ENCODE results near the gene ANKRD11.

ANKRD11 gene

DNA sequence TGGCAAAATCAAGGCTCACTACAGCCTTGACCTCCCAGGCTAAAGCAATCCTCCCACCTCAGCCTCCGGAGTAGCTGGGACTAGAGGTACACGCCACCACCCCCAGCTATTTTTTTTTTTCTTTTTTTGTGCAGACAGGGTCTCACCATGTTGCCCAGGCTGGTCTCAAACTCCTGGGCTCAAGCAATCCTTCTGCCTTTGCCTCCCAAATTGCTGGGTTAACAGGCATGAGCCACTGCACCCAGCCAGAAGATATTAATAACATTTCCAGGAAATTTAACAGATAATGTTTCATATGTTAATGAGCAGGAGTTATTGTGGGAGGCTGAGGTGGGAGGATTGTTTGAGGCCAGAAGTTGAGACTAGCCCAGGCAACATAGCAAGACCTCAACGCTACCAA lies 9.4 kb upstream of the ANKRD11 start:
- no peak for DNase-seq (ENCODE audit: low read depth)
- TF ChIP-seq, protein P1, sequence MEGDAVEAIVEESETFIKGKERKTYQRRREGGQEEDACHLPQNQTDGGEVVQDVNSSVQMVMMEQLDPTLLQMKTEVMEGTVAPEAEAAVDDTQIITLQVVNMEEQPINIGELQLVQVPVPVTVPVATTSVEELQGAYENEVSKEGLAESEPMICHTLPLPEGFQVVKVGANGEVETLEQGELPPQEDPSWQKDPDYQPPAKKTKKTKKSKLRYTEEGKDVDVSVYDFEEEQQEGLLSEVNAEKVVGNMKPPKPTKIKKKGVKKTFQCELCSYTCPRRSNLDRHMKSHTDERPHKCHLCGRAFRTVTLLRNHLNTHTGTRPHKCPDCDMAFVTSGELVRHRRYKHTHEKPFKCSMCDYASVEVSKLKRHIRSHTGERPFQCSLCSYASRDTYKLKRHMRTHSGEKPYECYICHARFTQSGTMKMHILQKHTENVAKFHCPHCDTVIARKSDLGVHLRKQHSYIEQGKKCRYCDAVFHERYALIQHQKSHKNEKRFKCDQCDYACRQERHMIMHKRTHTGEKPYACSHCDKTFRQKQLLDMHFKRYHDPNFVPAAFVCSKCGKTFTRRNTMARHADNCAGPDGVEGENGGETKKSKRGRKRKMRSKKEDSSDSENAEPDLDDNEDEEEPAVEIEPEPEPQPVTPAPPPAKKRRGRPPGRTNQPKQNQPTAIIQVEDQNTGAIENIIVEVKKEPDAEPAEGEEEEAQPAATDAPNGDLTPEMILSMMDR (conservative IDR thresholded peaks at IDR 0.05; ENCODE audit: low read depth, low read length) = no peak
- no peak overlapping the region for H3K4me3 ChIP-seq (ENCODE audit: low read depth, low read length)

DNA sequence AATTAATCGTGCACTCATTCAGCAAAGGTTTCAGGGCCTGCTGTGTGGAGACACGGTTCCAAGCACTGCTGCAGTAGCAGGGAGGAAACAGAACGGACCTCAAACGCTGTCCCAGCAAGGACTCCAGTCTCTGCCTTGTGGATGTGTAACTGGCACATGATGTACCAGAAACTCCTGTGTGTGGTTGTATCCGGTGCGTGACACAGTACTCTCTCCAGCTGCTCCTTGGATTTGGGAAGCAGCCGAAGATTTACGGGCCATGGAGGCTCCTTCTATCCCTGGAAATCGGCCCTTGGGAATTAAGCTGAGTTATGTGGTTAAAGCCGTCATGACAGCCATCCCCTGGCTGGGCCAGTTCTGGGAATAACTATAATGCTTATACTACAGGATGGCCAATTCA lies 8.5 kb upstream of the ANKRD11 start:
- H3K4me3 ChIP-seq (ENCODE audit: low read depth, low read length) = no peak overlapping the region
- TF ChIP-seq, protein P1 (conservative IDR thresholded peaks at IDR 0.05; ENCODE audit: low read depth, low read length) = no peak
- no peak for DNase-seq (ENCODE audit: low read depth)

DNA sequence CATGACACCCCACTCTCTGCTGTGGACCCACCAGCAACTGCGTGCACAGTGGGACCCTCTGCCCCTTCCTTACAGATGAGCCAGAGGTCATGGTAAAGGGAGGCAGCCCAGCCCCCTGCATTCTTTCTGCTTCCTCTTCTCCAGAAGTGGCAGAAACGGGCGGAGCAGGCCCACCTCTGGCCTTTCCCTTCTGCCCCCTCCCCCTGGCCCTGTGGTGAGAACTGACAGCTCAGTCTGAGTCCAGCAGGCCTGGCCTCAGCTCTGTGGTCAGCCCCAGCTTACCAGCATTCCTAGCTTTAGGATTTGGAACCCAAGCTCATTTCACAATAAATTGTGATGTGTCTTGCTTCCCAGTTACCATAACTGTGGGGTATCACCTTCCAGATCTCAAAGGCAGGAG lies 4.8 kb upstream of the ANKRD11 start:
- peak; percentile 75 for DNase-seq (ENCODE audit: low read depth)
- TF ChIP-seq, protein P1 (conservative IDR thresholded peaks at IDR 0.05; ENCODE audit: low read depth, low read length) = peak; percentile 14
- no peak overlapping the region for H3K4me3 ChIP-seq (ENCODE audit: low read depth, low read length)

DNA sequence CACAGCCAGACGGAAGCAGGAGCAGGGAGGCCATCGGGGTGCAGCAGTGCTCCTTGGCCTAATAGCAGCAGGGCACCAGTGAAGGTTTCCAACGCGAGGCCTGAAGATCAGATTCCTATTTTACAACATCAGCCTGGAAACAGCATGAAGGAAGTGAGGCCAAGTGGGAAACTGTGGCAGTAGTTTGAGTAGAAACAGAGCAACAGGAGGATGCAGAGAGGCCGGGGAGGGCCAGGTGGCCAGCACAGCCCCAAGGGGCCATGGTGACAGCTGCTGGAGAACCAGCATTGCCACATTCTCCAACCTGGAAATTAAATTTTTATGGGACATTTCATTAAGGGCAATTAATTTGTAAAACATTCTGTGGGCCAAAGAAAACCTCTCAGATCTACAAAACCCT lies 3.4 kb upstream of the ANKRD11 start:
- DNase-seq (ENCODE audit: low read depth) = no peak
- TF ChIP-seq, protein P1 (conservative IDR thresholded peaks at IDR 0.05; ENCODE audit: low read depth, low read length) = no peak
- H3K4me3 ChIP-seq (ENCODE audit: low read depth, low read length) = no peak overlapping the region

DNA sequence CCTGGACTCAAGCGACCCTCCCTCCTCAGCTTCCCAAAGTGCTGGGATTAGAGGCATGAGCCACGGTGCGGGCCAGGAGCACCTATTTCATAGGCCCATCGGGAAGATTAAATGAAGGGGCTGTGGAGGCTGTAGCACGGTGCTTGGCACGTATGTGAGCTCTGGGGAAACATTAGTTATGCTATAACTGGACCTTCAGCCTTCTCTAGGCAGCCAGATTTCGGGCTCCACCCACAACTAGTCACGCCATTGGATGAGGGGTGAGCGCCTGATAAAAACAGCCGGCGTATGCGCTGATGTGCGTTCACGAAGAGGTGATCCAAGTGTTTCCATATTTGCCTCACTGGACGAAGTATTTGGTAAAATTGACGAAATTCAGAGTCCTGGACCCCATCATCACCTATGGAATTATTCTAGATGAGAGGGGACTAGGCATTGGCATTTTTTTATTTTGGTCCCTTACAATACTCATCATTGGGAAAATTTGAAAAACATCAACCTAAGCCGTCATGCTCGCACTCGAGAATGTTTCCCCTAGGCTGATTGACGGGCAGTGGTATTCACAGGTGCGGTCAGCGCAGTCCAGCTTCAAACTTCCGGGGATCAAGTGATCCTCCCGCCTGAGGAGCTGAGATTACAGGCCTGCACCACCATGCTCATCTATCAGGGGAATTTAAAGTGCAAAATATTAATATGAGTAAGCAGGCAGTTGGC lies 1.8 kb upstream of the ANKRD11 start:
- no peak for DNase-seq (ENCODE audit: low read depth)
- TF ChIP-seq, protein P1 (conservative IDR thresholded peaks at IDR 0.05; ENCODE audit: low read depth, low read length) = no peak
- H3K4me3 ChIP-seq (ENCODE audit: low read depth, low read length) = peak overlapping the region; percentile 92

DNA sequence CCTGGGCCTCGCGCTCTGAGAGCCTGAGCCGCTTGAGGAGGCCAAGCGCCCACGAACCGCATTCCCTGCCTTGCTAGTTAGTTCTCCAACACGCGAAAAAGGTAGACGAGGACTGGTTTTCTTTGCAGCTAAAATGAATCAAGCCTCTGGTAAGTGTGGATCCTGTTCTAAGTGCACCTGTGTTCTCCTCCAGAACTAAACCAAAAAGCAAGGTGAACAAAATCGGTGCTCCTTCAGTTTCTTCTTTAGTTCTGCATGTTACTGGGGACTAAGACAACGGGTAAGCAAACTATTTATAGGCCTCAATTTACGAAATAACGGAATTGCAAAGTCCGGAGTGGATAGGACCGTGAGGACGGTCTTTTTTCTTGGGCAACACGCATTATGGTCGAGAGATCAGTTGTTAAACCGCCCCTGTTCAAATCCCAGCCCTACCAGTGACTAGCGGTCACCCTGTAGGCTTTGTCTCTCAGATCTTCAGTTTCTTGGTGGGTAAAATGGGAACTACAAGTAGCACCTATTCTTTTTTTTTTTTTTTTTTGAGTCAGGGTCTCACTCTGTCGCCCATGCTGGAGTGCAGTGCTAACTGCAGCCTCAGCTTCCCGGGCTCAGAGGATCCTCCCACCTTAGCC lies 993 bp upstream of the ANKRD11 start:
- H3K4me3 ChIP-seq (ENCODE audit: low read depth, low read length) = peak overlapping the region; percentile 92
- TF ChIP-seq, protein P1 (conservative IDR thresholded peaks at IDR 0.05; ENCODE audit: low read depth, low read length) = peak; percentile 25
- peak; percentile 49 for DNase-seq (ENCODE audit: low read depth)

Data from choroid plexus epithelial cell (primary cell).